Fibroblast of lung (primary cell): ENCODE results near the gene ADIPOR1. TPM values are rescaled to one million over a fixed set of nuclear protein-coding genes. Genes with fewer than 3 reads are reported as not detected.

ENCODE experiments used
- DNase-seq, 2 donors: peaks; one replicate each; pipeline versions ENCODE4 v3.0.0 to v3.0.0-alpha.2; 2010; ENCODE audit warnings: low read depth in 2 of 2
- H2AFZ ChIP-seq: 2 replicates; pipeline ENCODE4 v1.5.1; 2012; ENCODE audit warnings: low read length, control low read depth, inconsistent platforms
- H3K27ac ChIP-seq: 2 replicates; pipeline ENCODE4 v1.5.1; 2011; ENCODE audit warnings: low read length, control low read depth; ENCODE audit not compliant: insufficient read depth
- H3K27me3 ChIP-seq: 2 replicates; pipeline ENCODE4 v1.5.1; 2011; ENCODE audit warnings: mild to moderate bottlenecking, low read length; ENCODE audit not compliant: control insufficient read depth, insufficient read depth
- H3K36me3 ChIP-seq: 2 replicates; pipeline ENCODE4 v1.5.1; 2011; ENCODE audit warnings: low read length; ENCODE audit not compliant: control insufficient read depth, insufficient read depth
- H3K4me1 ChIP-seq: 2 replicates; pipeline ENCODE4 v1.5.1; 2011; ENCODE audit warnings: low read length; ENCODE audit not compliant: control insufficient read depth, insufficient read depth; ENCODE audit errors: extremely low read depth
- H3K4me2 ChIP-seq: 2 replicates; pipeline ENCODE4 v1.5.1; 2011; ENCODE audit warnings: low read length, control low read depth; ENCODE audit not compliant: insufficient read depth; ENCODE audit errors: extremely low read depth
- H3K4me3 ChIP-seq, 4 experiments: fragments of 200-600 bp in 1 of 4; sonication (generic) in 1 of 4; replicated peaks in 1 of 4; 2 replicates each; pipeline ENCODE4 v1.5.1; 2011 to 2016; ENCODE audit warnings: low read length in 4 of 4, low read depth in 3 of 4, mild to moderate bottlenecking in 3 of 4, control low read depth in 2 of 4, inconsistent platforms in 1 of 4, mixed read lengths in 1 of 4; ENCODE audit not compliant: insufficient read depth in 1 of 4; ENCODE audit errors: control extremely low read depth in 1 of 4
- H3K79me2 ChIP-seq: 2 replicates; pipeline ENCODE4 v1.5.1; 2012; ENCODE audit warnings: mild to moderate bottlenecking, low read length, inconsistent platforms; ENCODE audit not compliant: control insufficient read depth, insufficient read depth
- H3K9ac ChIP-seq: 2 replicates; pipeline ENCODE4 v1.5.1; 2011; ENCODE audit warnings: mild to moderate bottlenecking, low read length, control low read depth; ENCODE audit not compliant: insufficient read depth
- H3K9me3 ChIP-seq: 2 replicates; pipeline ENCODE4 v1.5.1; 2012; ENCODE audit warnings: low read depth, low read length; ENCODE audit not compliant: control insufficient read depth, insufficient read depth
- H4K20me1 ChIP-seq: 2 replicates; pipeline ENCODE4 v1.5.1; 2011; ENCODE audit warnings: low read length; ENCODE audit not compliant: control insufficient read depth, insufficient read depth; ENCODE audit errors: extremely low read depth
- EZH2 ChIP-seq: IDR thresholded peaks from 2 replicates; pipeline ENCODE4 v1.5.1; 2012; ENCODE audit warnings: low read length, control low read depth, mild to moderate bottlenecking; ENCODE audit errors: missing control alignments
- polyA plus RNA-seq, 2 donors: library from polyadenylated mRNA; depleted of rRNA in 1 of 2; stranded (reverse) in 1 of 2; unstranded in 1 of 2; fragments of >200 nt; gene quantifications; 2 replicates each; pipeline ENCODE4 v1.2.1, GENCODE V29; 2011 to 2012; ENCODE audit warnings: missing spikeins in 1 of 2
- total RNA-seq: library from RNA; depleted of rRNA; stranded (reverse); fragments of >200 nt; gene quantifications from 2 replicates; pipeline ENCODE4 v1.2.1, GENCODE V29; 2014
- TF ChIP-seq, protein P1 (sequence below), 2 donors: IDR thresholded peaks in 1 of 2; conservative IDR thresholded peaks in 1 of 2; 1 replicate in 1 of 2; 2 replicates in 1 of 2; pipeline ENCODE4 v1.5.1; 2011 to 2012; ENCODE audit warnings: low read length in 2 of 2, control low read depth in 1 of 2, inconsistent platforms in 1 of 2, low read depth in 1 of 2, mild to moderate bottlenecking in 1 of 2

ADIPOR1 gene
- total and polyA plus RNA-seq, 2 donors (not counting 1 experiment from before 2014, with no cell fraction given): 81.7 to 116 TPM

DNA sequence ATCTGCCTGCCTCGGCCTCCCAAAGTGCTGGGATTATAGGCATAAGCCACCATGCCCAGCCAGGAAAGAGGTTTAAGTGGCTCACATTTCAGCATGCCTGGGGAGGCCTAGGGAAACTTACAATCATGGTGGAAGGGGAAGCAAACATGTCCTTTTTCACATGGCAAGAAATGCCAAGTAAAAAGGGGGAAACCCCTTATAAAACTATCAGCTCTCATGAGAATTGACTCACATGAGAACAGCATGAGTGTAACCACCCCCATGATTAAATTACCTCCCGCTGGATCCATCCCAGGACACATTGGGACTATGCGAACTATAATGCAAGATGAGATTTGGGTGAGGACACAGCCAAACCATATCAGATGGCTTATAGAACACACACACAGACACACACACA, 22.3 kb downstream of the ADIPOR1 start:
- H3K79me2 ChIP-seq: no peaks in the 10 kb centered on the region
- no peak for DNase-seq
- no peaks in the 10 kb centered on the region for H3K27me3 ChIP-seq
- no peak overlapping the region for H3K4me3 ChIP-seq
- no peaks in the 10 kb centered on the region for H4K20me1 ChIP-seq
- H3K27ac ChIP-seq: no peak overlapping the region
- TF ChIP-seq, protein P1, sequence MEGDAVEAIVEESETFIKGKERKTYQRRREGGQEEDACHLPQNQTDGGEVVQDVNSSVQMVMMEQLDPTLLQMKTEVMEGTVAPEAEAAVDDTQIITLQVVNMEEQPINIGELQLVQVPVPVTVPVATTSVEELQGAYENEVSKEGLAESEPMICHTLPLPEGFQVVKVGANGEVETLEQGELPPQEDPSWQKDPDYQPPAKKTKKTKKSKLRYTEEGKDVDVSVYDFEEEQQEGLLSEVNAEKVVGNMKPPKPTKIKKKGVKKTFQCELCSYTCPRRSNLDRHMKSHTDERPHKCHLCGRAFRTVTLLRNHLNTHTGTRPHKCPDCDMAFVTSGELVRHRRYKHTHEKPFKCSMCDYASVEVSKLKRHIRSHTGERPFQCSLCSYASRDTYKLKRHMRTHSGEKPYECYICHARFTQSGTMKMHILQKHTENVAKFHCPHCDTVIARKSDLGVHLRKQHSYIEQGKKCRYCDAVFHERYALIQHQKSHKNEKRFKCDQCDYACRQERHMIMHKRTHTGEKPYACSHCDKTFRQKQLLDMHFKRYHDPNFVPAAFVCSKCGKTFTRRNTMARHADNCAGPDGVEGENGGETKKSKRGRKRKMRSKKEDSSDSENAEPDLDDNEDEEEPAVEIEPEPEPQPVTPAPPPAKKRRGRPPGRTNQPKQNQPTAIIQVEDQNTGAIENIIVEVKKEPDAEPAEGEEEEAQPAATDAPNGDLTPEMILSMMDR (conservative IDR thresholded peaks at IDR 0.05 in 1 of 2, IDR thresholded peaks at IDR 0.05 in 1 of 2; ENCODE audit: low read depth in 1 of 2, low read length in 2 of 2): no peak
- no peak for TF ChIP-seq EZH2
- no peaks in the 10 kb centered on the region for H3K9me3 ChIP-seq
- no peak overlapping the region for H3K9ac ChIP-seq
- H3K36me3 ChIP-seq: no peaks in the 10 kb centered on the region
- no peak overlapping the region for H2AFZ ChIP-seq
- H3K4me1 ChIP-seq: no peaks in the 10 kb centered on the region
- H3K4me2 ChIP-seq: no peak overlapping the region

DNA sequence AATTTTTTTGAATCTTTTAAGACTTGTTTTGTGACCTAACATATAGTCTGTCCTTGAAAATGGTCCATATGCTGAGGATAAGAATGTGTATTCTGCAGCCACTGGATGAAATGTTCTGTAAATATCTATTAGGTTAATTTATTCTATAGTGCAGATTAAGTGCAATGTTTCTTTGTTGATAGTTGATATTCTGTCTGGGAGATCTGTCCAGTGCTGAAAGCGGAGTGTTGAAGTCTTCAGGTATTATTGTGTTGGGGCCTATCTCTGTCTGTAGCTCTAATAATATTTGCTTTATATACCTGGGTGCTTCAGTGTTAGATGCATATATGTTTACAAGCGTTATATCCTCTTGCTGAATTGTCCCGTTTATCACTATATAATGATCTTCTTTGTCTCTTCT, 23.4 kb downstream of the ADIPOR1 start:
- no peak overlapping the region for H3K27ac ChIP-seq
- H3K4me1 ChIP-seq: no peaks in the 10 kb centered on the region
- H3K79me2 ChIP-seq: no peaks in the 10 kb centered on the region
- H3K9ac ChIP-seq: no peak overlapping the region
- no peak overlapping the region for H2AFZ ChIP-seq
- H3K36me3 ChIP-seq: no peaks in the 10 kb centered on the region
- TF ChIP-seq, protein P1 (conservative IDR thresholded peaks at IDR 0.05 in 1 of 2, IDR thresholded peaks at IDR 0.05 in 1 of 2; ENCODE audit: low read depth in 1 of 2, low read length in 2 of 2): no peak
- TF ChIP-seq EZH2: no peak
- H3K4me3 ChIP-seq: no peak overlapping the region
- no peaks in the 10 kb centered on the region for H3K9me3 ChIP-seq
- no peak overlapping the region for H3K4me2 ChIP-seq
- DNase-seq: no peak
- H4K20me1 ChIP-seq: no peaks in the 10 kb centered on the region
- H3K27me3 ChIP-seq: no peaks in the 10 kb centered on the region

DNA sequence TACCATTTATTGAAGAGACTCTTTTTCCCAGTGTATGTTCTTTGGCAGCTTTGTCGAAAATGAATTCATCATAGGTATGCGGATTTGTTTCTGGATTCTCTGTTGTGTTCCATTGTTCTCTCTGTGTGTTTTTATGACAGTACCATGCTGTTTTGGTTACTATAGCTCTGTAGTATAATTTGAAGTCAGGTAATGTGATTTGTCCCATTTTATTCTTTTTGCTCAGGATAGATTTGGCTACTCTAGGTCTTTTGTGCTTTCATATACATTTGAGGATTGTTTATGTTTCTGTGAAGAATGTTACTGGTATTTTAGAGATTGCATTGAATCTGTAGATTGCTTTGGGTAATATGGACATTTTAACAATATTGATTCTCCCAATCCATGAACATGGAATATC, 25.6 kb downstream of the ADIPOR1 start:
- Histone ChIP-seq H3K79me2 (no peaks in the 10 kb centered on the region), H3K9me3 (no peaks in the 10 kb centered on the region), H3K4me1 (no peaks in the 10 kb centered on the region), H3K27ac (no peak overlapping the region), H3K36me3 (no peaks in the 10 kb centered on the region), H3K4me2 (no peak overlapping the region), H3K9ac (no peak overlapping the region), H4K20me1 (no peaks in the 10 kb centered on the region), H2AFZ (no peak overlapping the region), H3K4me3 (no peak overlapping the region), H3K27me3 (no peaks in the 10 kb centered on the region)
- no peak for DNase-seq
- TF ChIP-seq, protein P1 (conservative IDR thresholded peaks at IDR 0.05 in 1 of 2, IDR thresholded peaks at IDR 0.05 in 1 of 2; ENCODE audit: low read depth in 1 of 2, low read length in 2 of 2): no peak
- no peak for TF ChIP-seq EZH2
